Measurements from ENCODE around the gene SCRN1. TPM values are rescaled to one million over a fixed set of nuclear protein-coding genes. Genes with fewer than 3 reads are reported as not detected.
"Not testable (repeated sequence)": the region's sequence is repeated elsewhere in the genome, so short reads cannot be mapped to it uniquely, and the experiment has no call there.

The SCRN1 gene
- total RNA-seq, 1 experiment from 2014 or later, result 171 TPM

DNA sequence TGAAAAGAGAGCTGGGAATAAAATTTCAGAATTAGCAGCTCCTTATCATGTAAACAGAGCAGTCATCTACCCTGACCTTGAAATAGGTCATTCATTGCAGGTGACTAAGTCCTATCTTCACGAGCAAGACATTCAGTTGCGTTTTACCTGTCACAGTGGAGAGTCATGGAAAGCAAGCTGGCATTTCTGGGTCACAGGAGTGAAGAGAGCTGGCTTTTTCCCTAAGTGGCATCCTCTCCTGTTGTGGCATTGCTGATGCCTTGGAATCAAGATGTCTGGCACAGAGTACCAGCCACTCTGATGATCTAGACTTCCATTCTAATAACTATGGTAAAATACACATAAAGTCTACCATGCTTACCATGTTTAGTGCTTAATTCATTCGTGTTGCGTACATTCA, 70.8 kb downstream of the SCRN1 start:
- H3K27ac ChIP-seq, result no peak overlapping the region
- H3K27me3 ChIP-seq, result no peaks in the 10 kb centered on the region
- no peaks in the 10 kb centered on the region; the same call in 1 of the 2 replicates for H3K4me1 ChIP-seq

DNA sequence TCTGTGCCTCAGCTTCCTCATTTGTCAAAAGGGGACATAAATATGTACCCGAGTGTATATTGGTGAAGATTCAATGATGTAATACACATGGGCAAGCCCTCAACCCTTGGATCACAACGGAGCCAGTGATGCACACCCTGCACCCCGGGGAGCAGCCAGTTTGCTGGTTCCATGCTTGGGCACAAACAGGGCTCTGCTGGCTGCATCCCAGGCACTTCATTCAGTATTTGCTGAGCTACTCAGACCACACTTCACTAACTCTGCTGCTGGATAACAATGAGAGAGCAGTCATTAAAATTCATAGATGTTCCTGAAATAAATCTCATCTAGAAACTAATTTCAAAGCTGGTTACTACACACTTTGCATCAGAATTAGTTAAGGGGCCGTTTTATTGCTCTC, 72.0 kb downstream of the SCRN1 start:
- Histone ChIP-seq H3K27ac (no peak overlapping the region), H3K4me3 (no peak overlapping the region), H3K4me1 (no peaks in the 10 kb centered on the region; the same call in 1 of the 2 replicates), H3K27me3 (no peaks in the 10 kb centered on the region), H3K9me3 (replicated peaks) (no peaks in the 10 kb centered on the region), H3K36me3 (peaks cover 34% of the 10 kb centered on the region)
- DNase-seq, result no peak

More for the DNA sequence above, 70.8 kb downstream of the SCRN1 start:
- peaks cover 45% of the 10 kb centered on the region for H3K36me3 ChIP-seq
- H3K9me3 ChIP-seq (replicated peaks), result no peaks in the 10 kb centered on the region
- no peak for DNase-seq
- H3K4me3 ChIP-seq, result no peak overlapping the region

DNA sequence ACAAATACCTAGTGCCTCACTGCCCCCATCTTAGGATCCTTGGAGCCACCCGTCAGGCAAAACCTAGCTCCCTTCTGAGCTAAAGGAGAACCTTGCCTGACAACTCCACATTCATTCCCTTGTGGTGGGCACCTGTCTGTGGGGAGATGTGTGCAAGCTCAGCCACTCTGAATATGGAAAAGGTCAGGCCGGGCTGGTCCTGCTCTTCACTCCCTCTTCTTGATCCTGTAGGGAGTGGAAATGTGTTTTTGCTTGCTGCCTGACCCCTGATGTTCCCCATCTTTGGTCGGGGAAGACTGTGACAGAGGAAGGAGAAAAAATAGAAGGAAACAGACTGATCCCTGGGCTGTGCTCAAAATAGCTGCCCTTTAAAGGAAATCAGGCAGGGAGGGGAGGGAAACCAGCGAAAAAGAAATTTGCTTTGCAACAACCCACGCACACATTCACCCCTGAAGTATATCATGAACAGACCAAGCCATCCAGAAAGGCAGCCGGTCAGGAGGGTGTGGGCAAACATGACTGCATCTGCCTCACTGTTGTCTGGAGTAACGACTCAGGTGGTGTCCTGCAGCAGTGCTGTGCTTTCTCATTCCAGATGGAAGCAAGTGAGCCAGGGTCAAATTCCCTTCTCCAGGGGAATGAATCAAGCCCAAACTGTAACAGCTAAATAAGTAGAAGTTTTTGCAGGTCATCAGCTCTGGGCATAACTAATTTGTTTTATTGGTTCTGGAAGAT, 74.0 kb downstream of the SCRN1 start:
- Histone ChIP-seq H3K27me3 (no peaks in the 10 kb centered on the region), H3K9me3 (replicated peaks) (no peaks in the 10 kb centered on the region), H3K27ac (no peak overlapping the region), H3K4me3 (no peak overlapping the region), H3K4me1 (no peaks in the 10 kb centered on the region; the same call in 1 of the 2 replicates), H3K36me3 (peaks cover 19% of the 10 kb centered on the region)
- peak in 1 of 2 experiments; percentile 42 for DNase-seq

DNA sequence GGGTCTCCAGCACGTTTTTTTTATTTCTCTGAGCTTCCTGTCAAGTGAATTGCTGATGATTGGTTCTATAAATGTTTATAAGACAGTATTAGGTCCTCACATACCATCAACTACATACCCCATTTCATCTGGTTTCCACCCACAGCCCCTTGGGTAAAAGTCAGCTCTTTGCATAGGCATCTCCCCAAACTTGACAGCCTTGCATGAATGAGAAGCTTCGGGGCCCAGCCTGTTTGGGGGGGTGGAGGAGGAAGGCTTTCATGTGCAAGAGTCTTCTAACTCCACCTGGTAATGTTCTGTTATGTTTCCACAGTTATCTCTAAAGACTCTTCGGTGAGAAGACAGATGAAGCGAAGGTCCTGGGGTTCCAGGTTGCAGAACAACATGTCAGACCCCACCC, 75.4 kb downstream of the SCRN1 start:
- H3K36me3 ChIP-seq, result peaks cover 9% of the 10 kb centered on the region
- H3K4me1 ChIP-seq, result no peaks in the 10 kb centered on the region; the same call in 1 of the 2 replicates
- no peak overlapping the region for H3K4me3 ChIP-seq
- H3K9me3 ChIP-seq (replicated peaks), result no peaks in the 10 kb centered on the region
- H3K27ac ChIP-seq, result no peak overlapping the region
- H3K27me3 ChIP-seq, result no peaks in the 10 kb centered on the region
- no peak for DNase-seq

DNA sequence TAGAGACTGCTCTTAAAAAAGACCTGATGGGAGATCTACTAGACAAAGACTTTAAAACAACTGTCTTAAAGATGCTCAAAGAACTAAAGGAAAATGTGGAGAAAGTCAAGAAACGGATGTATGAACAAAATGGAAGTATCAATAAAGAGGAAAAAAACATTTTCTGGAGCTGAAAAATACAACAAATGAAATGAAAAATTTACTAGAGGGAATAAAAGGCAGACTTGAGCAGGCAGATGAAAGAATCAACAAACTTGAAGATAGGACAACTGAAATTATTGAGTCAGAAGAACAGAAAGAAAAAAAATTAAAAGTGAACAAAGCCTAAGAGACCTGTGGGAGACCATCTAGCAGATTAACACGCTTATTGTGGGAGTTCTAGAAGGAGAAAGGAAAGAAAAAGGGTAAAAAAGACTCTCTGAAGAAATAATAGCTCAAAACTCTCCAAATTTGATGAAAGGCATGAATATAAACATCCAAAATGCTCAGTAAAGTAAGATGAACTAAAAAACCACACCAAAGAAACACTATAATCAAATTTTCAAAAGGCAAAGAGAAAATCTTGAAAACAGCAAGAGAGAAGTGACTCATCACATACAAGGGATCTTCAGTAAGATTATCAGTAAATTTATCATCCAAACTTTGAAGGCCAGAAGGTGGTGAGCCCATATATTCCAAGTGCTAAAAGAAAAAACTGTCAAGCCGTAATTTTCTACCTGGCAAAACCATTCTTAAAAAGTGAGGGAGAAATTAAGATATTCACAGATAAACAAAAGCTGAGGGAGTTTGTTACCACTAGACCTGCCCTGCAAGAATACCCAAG, 83.2 kb downstream of the SCRN1 start:
- peaks cover 12% of the 10 kb centered on the region for H3K9me3 ChIP-seq (replicated peaks)
- H3K27ac ChIP-seq, result no peak overlapping the region
- no peaks in the 10 kb centered on the region; the same call in 1 of the 2 replicates for H3K36me3 ChIP-seq
- no peak for DNase-seq
- H3K4me1 ChIP-seq, result no peaks in the 10 kb centered on the region
- H3K27me3 ChIP-seq, result no peaks in the 10 kb centered on the region
- H3K4me3 ChIP-seq, result no peak overlapping the region

DNA sequence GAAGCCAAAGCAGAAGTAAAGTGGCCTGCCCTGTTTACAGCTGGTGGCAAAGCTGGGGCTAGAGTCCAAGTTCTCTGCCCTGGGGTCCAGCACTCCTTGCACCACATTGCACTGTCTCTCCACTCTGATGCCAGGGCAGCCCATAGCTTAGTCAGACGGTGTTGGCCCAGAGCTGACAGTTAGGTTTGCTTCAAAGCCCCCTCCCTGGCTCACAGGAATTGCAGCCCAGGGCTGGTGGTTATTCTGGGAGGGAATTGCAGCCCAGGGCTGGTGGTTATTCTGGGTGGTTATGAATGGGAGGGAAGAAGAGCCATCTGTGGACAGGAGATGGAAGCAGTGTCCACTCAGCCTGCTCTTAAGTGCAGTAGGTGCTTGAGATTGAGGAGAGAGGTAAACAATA, 88.9 kb downstream of the SCRN1 start:
- Histone ChIP-seq H3K27me3 (no peaks in the 10 kb centered on the region), H3K27ac (no peak overlapping the region), H3K4me3 (no peak overlapping the region), H3K9me3 (replicated peaks) (0 out of 2 replicates have a peak, but pooled peaks cover 4% of the 10 kb centered on the region), H3K4me1 (no peaks in the 10 kb centered on the region), H3K36me3 (no peaks in the 10 kb centered on the region)
- DNase-seq, result no peak

DNA sequence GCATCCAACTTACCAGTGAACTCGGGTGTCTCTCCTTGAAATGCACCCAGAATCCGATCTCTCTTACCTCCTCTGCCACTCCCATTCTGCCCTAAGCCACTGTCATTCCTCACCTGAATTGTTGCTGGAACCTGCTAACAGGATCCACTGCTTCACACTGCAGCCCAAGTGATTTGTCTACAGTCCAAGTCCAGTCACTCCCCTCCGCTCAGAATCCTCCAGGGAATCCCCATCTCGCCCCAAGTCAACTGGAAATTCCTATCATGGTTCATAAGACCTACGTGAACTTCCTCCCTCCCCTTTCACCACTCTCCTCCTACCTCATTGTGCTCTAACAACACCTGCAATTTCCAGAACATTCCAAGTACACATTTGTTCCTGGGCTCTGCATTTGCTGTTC, 91.3 kb downstream of the SCRN1 start:
- Histone ChIP-seq H3K4me1 (no peaks in the 10 kb centered on the region), H3K27ac (no peak overlapping the region)

DNA sequence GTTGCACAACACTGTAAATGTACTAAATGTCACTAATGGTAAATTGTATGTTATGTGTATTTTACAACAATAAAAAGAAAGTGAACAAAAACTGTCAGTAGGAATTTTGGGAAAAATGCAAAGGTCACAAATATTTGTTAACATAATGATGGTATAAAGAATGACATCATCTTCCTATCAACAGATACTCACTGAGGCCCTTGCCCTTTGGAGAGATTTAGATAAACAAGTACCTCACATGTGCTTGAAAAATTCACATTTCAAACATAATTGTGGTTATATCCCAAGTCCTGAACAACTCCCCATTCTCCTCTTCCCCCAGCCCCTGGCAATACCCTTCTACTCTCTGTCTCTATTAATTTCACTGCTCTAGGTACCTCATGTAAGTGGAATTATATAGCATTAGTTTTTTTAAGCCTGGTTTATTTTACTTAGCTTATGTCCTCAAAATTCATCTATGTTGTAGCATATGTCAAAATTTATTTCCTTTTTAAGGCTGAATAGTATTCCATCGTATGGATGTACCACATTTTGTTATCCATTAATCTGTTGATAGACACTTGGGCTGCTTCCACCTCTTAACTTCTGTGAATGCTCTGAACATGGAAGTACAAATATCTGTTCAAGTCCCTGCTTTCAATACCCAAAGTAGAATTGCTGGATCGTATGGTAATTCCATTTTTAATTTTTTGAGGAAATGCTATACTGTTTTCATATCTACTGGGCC, 92.8 kb downstream of the SCRN1 start:
- Histone ChIP-seq H3K4me1 (no peaks in the 10 kb centered on the region), H3K4me3 (no peak overlapping the region), H3K27ac (no peak overlapping the region), H3K36me3 (no peaks in the 10 kb centered on the region), H3K9me3 (replicated peaks) (0 out of 2 replicates have a peak, but pooled peaks cover 4% of the 10 kb centered on the region), H3K27me3 (no peaks in the 10 kb centered on the region)
- no peak for DNase-seq

More for the DNA sequence above, 91.3 kb downstream of the SCRN1 start:
- Histone ChIP-seq H3K36me3 (no peaks in the 10 kb centered on the region), H3K4me3 (no peak overlapping the region), H3K9me3 (replicated peaks) (0 out of 2 replicates have a peak, but pooled peaks cover 4% of the 10 kb centered on the region), H3K27me3 (no peaks in the 10 kb centered on the region)
- DNase-seq, result no peak

DNA sequence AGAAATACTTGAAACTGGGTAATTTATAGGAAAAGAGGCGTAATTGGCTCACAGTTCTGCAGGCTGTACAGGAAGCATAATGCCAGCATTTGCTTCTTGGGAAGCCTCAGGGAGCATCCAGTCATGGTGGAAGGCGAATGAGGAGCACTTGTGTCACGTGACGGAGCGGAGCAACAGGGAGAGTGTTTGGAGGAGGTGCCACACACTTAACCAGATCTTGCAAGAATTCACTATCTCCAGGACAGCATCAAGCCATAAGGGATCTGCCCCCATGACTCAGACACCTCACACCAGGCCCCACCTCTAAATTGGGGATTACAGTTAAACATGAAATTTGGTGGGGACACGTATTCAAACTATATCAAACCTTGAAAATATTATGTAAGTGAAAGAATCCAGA, 94.0 kb downstream of the SCRN1 start:
- H3K4me1 ChIP-seq, result no peaks in the 10 kb centered on the region
- H3K9me3 ChIP-seq (replicated peaks), result 0 out of 2 replicates have a peak, but pooled peaks cover 4% of the 10 kb centered on the region
- no peaks in the 10 kb centered on the region for H3K27me3 ChIP-seq
- no peak overlapping the region for H3K27ac ChIP-seq
- no peaks in the 10 kb centered on the region for H3K36me3 ChIP-seq
- no peak overlapping the region for H3K4me3 ChIP-seq
- no peak for DNase-seq

DNA sequence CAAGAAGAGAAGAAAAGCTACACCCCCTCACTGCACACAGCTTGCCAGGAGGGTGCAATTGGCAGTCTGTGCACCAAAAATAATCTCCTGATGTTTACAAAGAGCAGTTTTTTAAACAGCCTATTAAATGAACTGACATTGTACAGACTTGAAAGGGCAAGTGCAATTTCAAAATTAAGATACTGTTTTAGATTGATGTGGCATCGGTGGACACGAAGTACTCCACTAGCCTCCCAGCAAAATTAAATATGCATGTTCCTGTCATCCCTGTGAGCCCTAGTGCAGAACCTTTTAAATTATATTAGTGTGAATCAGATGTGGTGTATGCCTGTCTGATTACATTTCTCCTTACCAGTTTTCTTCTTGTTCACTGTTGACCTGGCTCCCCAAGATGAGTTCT, 95.3 kb downstream of the SCRN1 start:
- Histone ChIP-seq H3K4me1 (no peaks in the 10 kb centered on the region), H3K9me3 (replicated peaks) (0 out of 2 replicates have a peak, but pooled peaks cover 2% of the 10 kb centered on the region), H3K4me3 (no peak overlapping the region), H3K27me3 (no peaks in the 10 kb centered on the region), H3K36me3 (no peaks in the 10 kb centered on the region), H3K27ac (no peak overlapping the region)
- no peak for DNase-seq

DNA sequence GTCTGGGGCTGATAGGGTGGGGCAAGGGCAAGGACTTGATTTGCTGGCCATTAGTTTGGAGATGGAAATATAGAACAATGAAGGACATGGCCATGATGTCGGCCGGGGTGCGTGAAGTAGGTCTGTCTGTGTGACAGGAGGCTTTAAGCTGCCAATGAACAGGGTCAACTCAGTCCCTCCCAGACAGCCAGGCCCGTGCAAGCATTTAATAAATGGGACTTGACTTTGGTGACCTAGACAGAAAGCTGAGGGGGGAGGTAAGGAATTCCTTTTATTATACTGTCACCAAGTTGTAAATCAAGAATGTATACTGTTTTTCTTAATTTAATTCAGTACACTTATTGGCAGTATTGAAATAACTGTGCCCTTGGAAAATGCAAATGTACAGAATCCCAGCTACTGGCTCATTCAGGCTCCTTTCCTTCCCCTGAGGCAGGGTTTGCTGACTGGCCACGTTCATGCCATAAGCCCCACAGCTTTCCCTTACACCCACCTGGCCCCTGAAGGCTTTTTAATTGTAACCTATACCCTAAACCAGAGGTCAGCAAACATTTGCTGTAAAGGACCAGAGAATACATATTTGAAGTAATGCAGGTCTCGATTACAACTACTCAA, 96.1 kb downstream of the SCRN1 start:
- no peak for DNase-seq
- Histone ChIP-seq H3K27ac (no peak overlapping the region), H3K36me3 (no peaks in the 10 kb centered on the region)

DNA sequence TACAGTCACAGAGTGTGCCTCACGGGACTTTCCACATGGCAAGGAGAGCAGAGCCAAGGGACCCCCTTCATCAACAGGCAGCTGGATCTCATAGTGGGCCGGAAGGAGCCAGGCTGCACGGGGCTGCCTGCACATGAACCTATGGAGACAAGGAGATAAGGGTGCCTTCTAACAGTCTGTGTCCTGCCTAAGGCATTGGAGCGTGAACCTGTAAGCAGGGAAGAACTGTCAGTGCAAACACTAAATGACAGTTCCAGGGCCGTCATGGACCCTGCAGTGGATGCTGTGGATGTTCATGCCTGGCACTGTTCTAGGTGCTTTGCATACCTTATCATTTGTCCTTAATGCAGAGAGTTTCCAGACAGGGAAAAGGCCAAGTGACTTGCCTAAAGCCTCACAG, 97.4 kb downstream of the SCRN1 start:
- Histone ChIP-seq H3K36me3 (no peaks in the 10 kb centered on the region), H3K27me3 (no peaks in the 10 kb centered on the region), H3K4me3 (no peak overlapping the region), H3K9me3 (replicated peaks) (no peaks in the 10 kb centered on the region), H3K4me1 (no peaks in the 10 kb centered on the region), H3K27ac (no peak overlapping the region)
- DNase-seq, result no peak

More for the DNA sequence above, 96.1 kb downstream of the SCRN1 start:
- H3K9me3 ChIP-seq (replicated peaks), result no peaks in the 10 kb centered on the region
- no peaks in the 10 kb centered on the region for H3K4me1 ChIP-seq
- no peak overlapping the region for H3K4me3 ChIP-seq
- H3K27me3 ChIP-seq, result no peaks in the 10 kb centered on the region

DNA sequence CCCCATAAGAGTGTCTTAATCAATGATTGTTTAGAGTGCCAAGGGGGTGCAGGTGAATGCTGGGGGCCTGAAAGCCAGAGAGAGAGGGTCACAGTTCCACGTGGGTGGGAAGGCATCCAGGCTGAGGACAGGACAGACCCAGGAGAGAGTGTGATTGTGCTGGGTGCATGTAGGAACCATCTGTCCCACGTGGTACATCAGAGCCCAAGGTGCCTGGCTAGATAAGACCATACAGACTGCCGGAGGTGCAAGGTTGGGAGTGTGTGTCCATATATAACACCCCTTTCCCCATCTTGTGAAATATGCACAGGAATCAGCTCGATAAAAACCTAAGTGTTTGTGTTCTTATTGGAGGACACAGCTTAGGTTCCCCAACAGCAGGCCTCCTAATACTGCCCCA, 97.8 kb downstream of the SCRN1 start:
- Histone ChIP-seq H3K4me3 (no peak overlapping the region), H3K36me3 (no peaks in the 10 kb centered on the region), H3K4me1 (no peaks in the 10 kb centered on the region), H3K27ac (no peak overlapping the region), H3K9me3 (replicated peaks) (no peaks in the 10 kb centered on the region), H3K27me3 (no peaks in the 10 kb centered on the region)
- no peak for DNase-seq

DNA sequence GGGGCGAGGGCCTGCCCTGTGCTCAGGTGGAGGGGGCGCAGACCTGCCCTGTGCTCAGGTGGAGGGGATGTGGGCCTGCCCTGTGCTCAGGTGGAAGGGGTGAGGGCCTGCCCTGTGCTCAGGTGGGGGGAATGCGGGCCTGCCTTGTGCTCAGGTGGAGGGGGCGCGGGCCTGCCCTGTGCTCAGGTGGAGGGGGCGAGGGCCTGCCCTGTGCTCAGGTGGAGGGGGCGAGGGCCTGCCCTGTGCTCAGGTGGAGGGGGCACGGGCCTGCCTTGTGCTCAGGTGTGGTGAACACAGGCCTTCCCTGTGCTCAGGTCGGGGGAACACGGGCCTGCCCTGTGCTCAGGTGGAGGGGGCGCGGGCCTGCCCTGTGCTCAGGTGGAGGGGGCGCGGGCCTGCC, 98.8 kb downstream of the SCRN1 start:
- H3K9me3 ChIP-seq (replicated peaks); DNase-seq; H3K4me3 ChIP-seq; H3K4me1 ChIP-seq; H3K27ac ChIP-seq; H3K36me3 ChIP-seq; H3K27me3 ChIP-seq: not testable (repeated sequence)

Data from SJCRH30 (cell line).